Prostate gland (tissue), 2 donors: ENCODE results near the gene CDX1. TPM values are rescaled to one million over a fixed set of nuclear protein-coding genes. Genes with fewer than 3 reads are reported as not detected.

Experiments used
- DNase-seq: peaks from one replicate; pipeline ENCODE4 v3.0.0-alpha.2; 2019; ENCODE audit warnings: low spot score
- H3K27ac ChIP-seq, 2 donors: fragments of 200-600 bp; sonication (generic); 2 replicates each; pipeline ENCODE4 v1.5.1; 2017 to 2019
- H3K27me3 ChIP-seq: fragments of 200-600 bp; sonication (generic); replicated peaks from 2 replicates; pipeline ENCODE4 v1.5.1; 2019; ENCODE audit not compliant: insufficient read depth
- H3K36me3 ChIP-seq, 2 donors: fragments of 200-600 bp; sonication (generic); 1 replicate in 1 of 2; 2 replicates in 1 of 2; pipeline versions ENCODE4 v1.5.1 to v1.8.1; 2017 to 2019
- H3K4me1 ChIP-seq: fragments of 200-600 bp; sonication (generic); replicated peaks from 2 replicates; pipeline ENCODE4 v1.5.1; 2019
- H3K4me3 ChIP-seq, 2 donors: fragments of 200-600 bp; sonication (generic); 2 replicates each; pipeline ENCODE4 v1.5.1; 2017 to 2019
- H3K9me3 ChIP-seq: fragments of 200-600 bp; sonication (generic); 2 replicates; pipeline ENCODE4 v1.5.1; 2017
- CTCF ChIP-seq, 4 experiments: fragments of 200-600 bp in 2 of 4; fragments of 450-650 bp in 2 of 4; sonication (generic) in 2 of 4; IDR thresholded peaks; 1 replicate in 3 of 4; 2 replicates in 1 of 4; pipeline ENCODE4 v1.5.1; 2016 to 2019; ENCODE audit warnings: antibody characterized with exemption in 4 of 4, mild to moderate bottlenecking in 2 of 4, moderate library complexity in 2 of 4
- POLR2A ChIP-seq: fragments of 450-650 bp; IDR thresholded peaks from one replicate; pipeline ENCODE4 v1.6.1; 2016; ENCODE audit warnings: antibody characterized with exemption, mild to moderate bottlenecking
- POLR2AphosphoS5 ChIP-seq: sonication (generic); formaldehyde crosslinking; IDR thresholded peaks from one replicate; pipeline ENCODE4 v1.6.1; 2017; ENCODE audit warnings: antibody characterized with exemption
- WGBS: methylation state at CpG from one replicate; pipeline ENCODE4 v1.1.5; 2018; 5-methylcytosine and 5-hydroxymethylcytosine counted together
- intact Hi-C: fragments of 100-400 bp; cut with DNase I; formaldehyde crosslinking; loops from one replicate; pipeline ENCODE4 v1.14.2; 2022
- total RNA-seq, 2 donors: library from RNA; depleted of rRNA; stranded (reverse); fragments of >200 nt; gene quantifications; one replicate each; pipeline ENCODE4 v1.1.0, GENCODE V29; 2016

Gene CDX1
- total RNA-seq, 2 donors from 2014 or later: 3.2 TPM; not detected in 1

GRCh38 chr5:150180241-150181026 lies 13.9 kb downstream of the CDX1 start:
- Histone ChIP-seq H3K36me3 (no peaks in the 10 kb centered on the region), H3K4me3 (no peak overlapping the region), H3K27me3 (no peaks in the 10 kb centered on the region), H3K9me3 (no peaks in the 10 kb centered on the region), H3K27ac (peak overlapping the region; percentile 55 to 63), H3K4me1 (no peaks in the 10 kb centered on the region)
- intact Hi-C loops: no loop called here
- 59% methylated on average over 18 of the region's 18 CpGs for WGBS
- TF ChIP-seq CTCF (IDR thresholded peaks at IDR 0.05): no peak
- peak; percentile 20 for TF ChIP-seq POLR2AphosphoS5
- no peak for DNase-seq

GRCh38 chr5:150181027-150181426 lies 14.4 kb downstream of the CDX1 start:
- no peak for DNase-seq
- intact Hi-C loops: no loop called here
- TF ChIP-seq CTCF (IDR thresholded peaks at IDR 0.05) (no peak), POLR2AphosphoS5 (no peak), POLR2A (no peak)
- Histone ChIP-seq H3K4me3 (no peak overlapping the region), H3K4me1 (no peaks in the 10 kb centered on the region), H3K27me3 (no peaks in the 10 kb centered on the region), H3K9me3 (no peaks in the 10 kb centered on the region), H3K36me3 (no peaks in the 10 kb centered on the region), H3K27ac (peak overlapping the region; percentile 55 to 63)
- 52% methylated on average over 5 of the region's 5 CpGs for WGBS

- no peak for DNase-seq
- H3K9me3 ChIP-seq: no peaks in the 10 kb centered on the region
- H3K36me3 ChIP-seq: no peaks in the 10 kb centered on the region
- H3K27me3 ChIP-seq: no peaks in the 10 kb centered on the region
- WGBS: 84% methylated on average over 7 of the region's 9 CpGs
- H3K4me1 ChIP-seq: no peaks in the 10 kb centered on the region
- peak overlapping the region in 1 of 2 donors; percentile 7 for H3K27ac ChIP-seq
- no peak overlapping the region for H3K4me3 ChIP-seq
- TF ChIP-seq CTCF (IDR thresholded peaks at IDR 0.05): no peak
- TF ChIP-seq POLR2AphosphoS5: no peak
- no peak for TF ChIP-seq POLR2A
- intact Hi-C loops: no loop called here
Observed at GRCh38 chr5:150181766-150182545, 15.4 kb downstream of the CDX1 start.

GRCh38 chr5:150182774-150183173 lies 16.2 kb downstream of the CDX1 start:
- 93% methylated on average over 10 of the region's 10 CpGs for WGBS

More at GRCh38 chr5:150182774-150183173, 16.2 kb downstream of the CDX1 start:
- H3K27me3 ChIP-seq: no peaks in the 10 kb centered on the region
- no peaks in the 10 kb centered on the region for H3K36me3 ChIP-seq
- no peaks in the 10 kb centered on the region for H3K9me3 ChIP-seq
- no peak overlapping the region for H3K4me3 ChIP-seq
- no peak overlapping the region for H3K27ac ChIP-seq
- intact Hi-C loops: no loop called here
- no peaks in the 10 kb centered on the region for H3K4me1 ChIP-seq
- TF ChIP-seq POLR2AphosphoS5 (no peak), POLR2A (no peak), CTCF (IDR thresholded peaks at IDR 0.05) (no peak)
- no peak for DNase-seq
